ENCODE measurements around the gene EXOC3L4. TPM values are rescaled to one million over a fixed set of nuclear protein-coding genes. Genes with fewer than 3 reads are reported as not detected.

The EXOC3L4 gene
- polyA plus RNA-seq, 2 of the 4 experiments (the other 2 are of a cell fraction): 1.5 to 4.3 TPM

GRCh38 chr14:103074729-103075367, 19.7 kb upstream of the EXOC3L4 start (continued):
- TF ChIP-seq MAX (IDR thresholded peaks at IDR 0.05) (peak; percentile 52), KDM5A (IDR thresholded peaks at IDR 0.05) (no peak), NPAS2 (CRISPR knock-in tag; IDR thresholded peaks at IDR 0.05; ENCODE audit: borderline replicate concordance) (no peak), BHLHE40 (IDR thresholded peaks at IDR 0.05; ENCODE audit: low read depth, low read length) (no peak), JUN (IDR thresholded peaks at IDR 0.05) (peak in 1 of 2 experiments; percentile 21; a peak in 1 of 5 replicates), ZNF302 (CRISPR knock-in tag; IDR thresholded peaks at IDR 0.05) (peak; percentile 44; the same call in 1 of the 2 replicates), POLR2A (IDR thresholded peaks at IDR 0.05; ENCODE audit: low read length) (peak; percentile 19; the same call in 1 of the 2 replicates), RARB (CRISPR knock-in tag; IDR thresholded peaks at IDR 0.05) (no peak), EHF (CRISPR knock-in tag; IDR thresholded peaks at IDR 0.05) (0 out of 2 replicates have a peak, but pooled peaks have one; percentile 47)

GRCh38 chr14:103078420-103078749, 16.1 kb upstream of the EXOC3L4 start:
- Histone ChIP-seq H3K4me2 (peak overlapping the region; percentile 32), H3K4me1 (peaks cover 19% of the 10 kb centered on the region), H3K27ac (peak overlapping the region in 1 of 2 experiments; percentile 56; a peak in 3 of 6 replicates), H3K4me3 (no peak overlapping the region), H3K9me3 (no peaks in the 10 kb centered on the region)
- ChIA-PET POLR2A (no interaction called here), CTCF (interaction anchor here (0.6 to 11.1 kb wide), 16 partner anchors 9 to 357 kb away, joined by 3 to 259 read pairs (median 4); partner anchors contain the start of gene EXOC3L4)
- peak; percentile 26 to 35; a peak in 4 of 6 replicates for ATAC-seq
- no peak for FAIRE-seq
- WGBS (ENCODE audit: missing lambda C conversion rate): 1% methylated on average over 9 of the region's 9 CpGs
- TF ChIP-seq RAD21 (conservative IDR thresholded peaks at IDR 0.05 in 1 of 2, IDR thresholded peaks at IDR 0.05 in 1 of 2) (peak; percentile 73 to 77), SMC3 (IDR thresholded peaks at IDR 0.05) (peak; percentile 87), HEYL (CRISPR knock-in tag; IDR thresholded peaks at IDR 0.05) (no peak), CTCF (IDR thresholded peaks at IDR 0.05) (peak; percentile 75), NPAS2 (CRISPR knock-in tag; IDR thresholded peaks at IDR 0.05; ENCODE audit: borderline replicate concordance) (no peak), PBX3 (IDR thresholded peaks at IDR 0.05) (no peak), POLR2A (IDR thresholded peaks at IDR 0.05; ENCODE audit: low read length) (no peak)
- DNase-seq (ENCODE audit: low read depth in 1 of 2, low spot score in 1 of 2): peak; percentile 86 to 87

GRCh38 chr14:103078860-103079587, 15.5 kb upstream of the EXOC3L4 start:
- FAIRE-seq: no peak
- no peak for DNase-seq (ENCODE audit: low read depth in 1 of 2, low spot score in 1 of 2)
- Histone ChIP-seq H3K9me3 (no peaks in the 10 kb centered on the region), H3K27ac (0 out of 6 replicates have a peak overlapping the region, but pooled peaks of 1 of the 2 experiments have one; percentile 1), H3K4me1 (peaks cover 13% of the 10 kb centered on the region), H3K4me3 (no peak overlapping the region), H3K4me2 (no peak overlapping the region; the same call in 2 of the 3 replicates)
- WGBS (ENCODE audit: missing lambda C conversion rate): 59% methylated on average over 11 of the region's 11 CpGs
- POLR2A ChIA-PET: no interaction called here
- TF ChIP-seq SREBF2 (IDR thresholded peaks at IDR 0.05) (no peak), TP53 (CRISPR knock-in tag; IDR thresholded peaks at IDR 0.05) (no peak), MAZ (IDR thresholded peaks at IDR 0.05; ENCODE audit: borderline replicate concordance, low read depth, low read length) (no peak), SMC3 (IDR thresholded peaks at IDR 0.05) (no peak), EP300 (IDR thresholded peaks at IDR 0.05) (no peak), ELK1 (IDR thresholded peaks at IDR 0.05; ENCODE audit: low read depth, low read length) (no peak), KDM1A (IDR thresholded peaks at IDR 0.05; ENCODE audit: low read depth) (no peak), ZSCAN20 (CRISPR knock-in tag; IDR thresholded peaks at IDR 0.05) (no peak), NR3C1 (IDR thresholded peaks at IDR 0.05) (no peak), USF2 (IDR thresholded peaks at IDR 0.05) (no peak), FOSL2 (IDR thresholded peaks at IDR 0.05) (no peak), FOSL2 (CRISPR knock-in tag; IDR thresholded peaks at IDR 0.05) (no peak)
- ATAC-seq: no peak
- CTCF ChIA-PET: interaction anchor here (0.5 to 11.1 kb wide), 21 partner anchors 10 to 357 kb away, joined by 3 to 259 read pairs (median 4); partner anchors contain the start of gene EXOC3L4
